Panc1 (cell line): ENCODE results near the gene CNNM1. TPM values are rescaled to one million over a fixed set of nuclear protein-coding genes. Genes with fewer than 3 reads are reported as not detected.

Experiments used
- ATAC-seq: fragments of 200-7000 bp; cut with Tn5 transposase; 2 replicates; pipeline ENCODE4 v1.9.1; 2020; ENCODE audit warnings: mild to moderate bottlenecking, moderate library complexity
- BruUV-seq: library from RNA; stranded (reverse); fragments of 400-500 nt; replicated peaks from 2 replicates; lab custom pipeline; 2021; lab: Mats Ljungman, UMichigan
- CTCF ChIA-PET: fragments of 300-600 bp; sonication (Branson Sonifier 250); formaldehyde crosslinking; loops from one replicate; lab custom pipeline; 2022; ENCODE audit warnings: antibody characterized with exemption; lab: Charles Lee
- POLR2A ChIA-PET: fragments of 300-600 bp; sonication (Branson Sonifier 250); formaldehyde crosslinking; loops from one replicate; lab custom pipeline; 2022; ENCODE audit warnings: antibody characterized with exemption; lab: Charles Lee
- DNase-seq: peaks from one replicate; pipeline ENCODE4 v3.0.0-alpha.2; 2010; ENCODE audit warnings: low read depth, low spot score
- H3K27ac ChIP-seq: 2 replicates; pipeline ENCODE4 v1.5.1; 2011; ENCODE audit warnings: mild to moderate bottlenecking, low read length, inconsistent platforms
- H3K27me3 ChIP-seq: fragments of 200-500 bp; sonication (Bioruptor generic); 2 replicates; pipeline ENCODE4 v1.6.0; 2014; ENCODE audit warnings: low read length, inconsistent platforms; ENCODE audit not compliant: control insufficient read depth, insufficient read depth
- H3K36me3 ChIP-seq: fragments of 200-500 bp; sonication (Bioruptor generic); 2 replicates; pipeline ENCODE4 v1.5.1; 2014; ENCODE audit warnings: inconsistent platforms, mild to moderate bottlenecking, low read length, moderate library complexity; ENCODE audit not compliant: control insufficient read depth, insufficient read depth
- H3K4me1 ChIP-seq: 2 replicates; pipeline ENCODE4 v1.5.1; 2011; ENCODE audit warnings: inconsistent platforms, mild to moderate bottlenecking, low read length, moderate library complexity; ENCODE audit not compliant: control insufficient read depth, insufficient read depth
- H3K4me3 ChIP-seq, 2 experiments: 2 replicates each; pipeline ENCODE4 v1.5.1; 2011 to 2012; ENCODE audit warnings: low read depth in 2 of 2, low read length in 2 of 2, mild to moderate bottlenecking in 2 of 2, inconsistent platforms in 1 of 2, moderate library complexity in 1 of 2
- H3K9me3 ChIP-seq: fragments of 200-500 bp; sonication (Bioruptor generic); 2 replicates; pipeline ENCODE4 v1.5.1; 2014; ENCODE audit warnings: low read depth, mild to moderate bottlenecking, inconsistent platforms, low read length, moderate library complexity; ENCODE audit not compliant: control insufficient read depth, insufficient read depth
- CTCF ChIP-seq: fragments of 450-650 bp; IDR thresholded peaks from 2 replicates; pipeline ENCODE4 v1.5.1; 2017; ENCODE audit warnings: mild to moderate bottlenecking
- POLR2AphosphoS5 ChIP-seq: IDR thresholded peaks from 2 replicates; pipeline ENCODE4 v1.6.1; 2012; ENCODE audit warnings: mild to moderate bottlenecking, low read depth, low read length, moderate library complexity
- SIN3A ChIP-seq: IDR thresholded peaks from 2 replicates; pipeline ENCODE4 v1.6.1; 2012; ENCODE audit warnings: low read depth, mild to moderate bottlenecking, low read length, moderate library complexity, borderline replicate concordance; ENCODE audit not compliant: insufficient read depth
- TCF7L2 ChIP-seq: IDR thresholded peaks from 2 replicates; pipeline ENCODE4 v1.6.1; 2011; ENCODE audit warnings: mild to moderate bottlenecking, low read depth, low read length, inconsistent platforms
- in situ Hi-C: cut with HindIII; loops from 2 replicates; pipeline ENCODE4 v1.10.0; 2016; ENCODE audit warnings: low sequenced_read_pairs, low pct_unique_long_range_greater_than_20kb
- intact Hi-C: fragments of 100-400 bp; cut with micrococcal nuclease; formaldehyde crosslinking; loops from one replicate; pipeline ENCODE4 v1.10.0; 2022; ENCODE audit not compliant: unreplicated experiment
- total RNA-seq: library from RNA; stranded (reverse); gene quantifications from one replicate; pipeline ENCODE4 v1.2.1, GENCODE V29; 2021; ENCODE audit not compliant: unreplicated experiment

The CNNM1 gene
- total RNA-seq, 1 experiment from 2014 or later, result 16.6 TPM

GRCh38 chr10:99433378-99434020 lies 104.3 kb downstream of the CNNM1 start:
- BruUV-seq, result no TSS peak
- in situ Hi-C loops, result no loop called here
- DNase-seq, result no peak

GRCh38 chr10:99435986-99436638 lies 107.0 kb downstream of the CNNM1 start:
- peaks cover 13% of the 10 kb centered on the region; the same call in 1 of the 2 replicates for H3K4me1 ChIP-seq
- in situ Hi-C loops (no loop called here), intact Hi-C loops (loop anchor here (2.0 to 10.0 kb wide), 3 partner anchors 111 to 279 kb away; no protein-coding TSS in a partner anchor)
- CTCF ChIA-PET, result interaction anchor here (0.6 to 1.7 kb wide), 15 partner anchors 15 to 447 kb away, joined by 3 to 16 read pairs (median 3); no protein-coding TSS in a partner anchor
- peak; percentile 28 for DNase-seq
- H3K27me3 ChIP-seq, result no peaks in the 10 kb centered on the region
- TF ChIP-seq POLR2AphosphoS5 (no peak), CTCF (peak; percentile 72; the same call in 1 of the 2 replicates)
- no peak overlapping the region for H3K27ac ChIP-seq
- POLR2A ChIA-PET, result no interaction called here
- peaks cover 4% of the 10 kb centered on the region; the same call in 1 of the 2 replicates for H3K36me3 ChIP-seq
- no peak overlapping the region for H3K4me3 ChIP-seq
- no peaks in the 10 kb centered on the region for H3K9me3 ChIP-seq
- BruUV-seq, result no TSS peak
- ATAC-seq, result peak; percentile 80

More at GRCh38 chr10:99433378-99434020, 104.3 kb downstream of the CNNM1 start:
- peaks cover 9% of the 10 kb centered on the region; the same call in 1 of the 2 replicates for H3K36me3 ChIP-seq
- intact Hi-C loops, result loop anchor here (2.0 to 10.0 kb wide), 2 partner anchors 179 to 281 kb away; no protein-coding TSS in a partner anchor
- no peaks in the 10 kb centered on the region for H3K9me3 ChIP-seq
- no peak overlapping the region for H3K27ac ChIP-seq
- POLR2A ChIA-PET, result no interaction called here
- CTCF ChIA-PET, result no interaction called here
- no peak for ATAC-seq
- peaks cover 17% of the 10 kb centered on the region for H3K4me1 ChIP-seq
- no peak for TF ChIP-seq SIN3A
- TF ChIP-seq CTCF, result peak; percentile 68
- H3K27me3 ChIP-seq, result no peaks in the 10 kb centered on the region
- no peak overlapping the region for H3K4me3 ChIP-seq

- no peak for DNase-seq
- in situ Hi-C loops, result no loop called here
- no peak overlapping the region for H3K4me3 ChIP-seq
- no TSS peak for BruUV-seq
- no peaks in the 10 kb centered on the region for H3K9me3 ChIP-seq
- TF ChIP-seq POLR2AphosphoS5 (no peak), TCF7L2 (no peak), CTCF (no peak)
- ATAC-seq, result no peak
- intact Hi-C loops, result loop anchor here (5.0 to 10.0 kb wide), 2 partner anchors 108 to 276 kb away; no protein-coding TSS in a partner anchor
- H3K27ac ChIP-seq, result no peak overlapping the region
- H3K4me1 ChIP-seq, result 0 out of 2 replicates have a peak, but pooled peaks cover 4% of the 10 kb centered on the region
- POLR2A ChIA-PET, result no interaction called here
- H3K36me3 ChIP-seq, result no peaks in the 10 kb centered on the region
- no peaks in the 10 kb centered on the region for H3K27me3 ChIP-seq
- CTCF ChIA-PET, result interaction anchor here (0.6 kb wide), 1 partner anchor 47 kb away, joined by 3 read pairs; no protein-coding TSS in a partner anchor
Observed at GRCh38 chr10:99438890-99439289, 109.7 kb downstream of the CNNM1 start.
